ENCODE data around the gene CEP164.
A peak's percentile ranks its signal among the peaks of the same experiment; 100 is the strongest.

CEP164 gene

DNA sequence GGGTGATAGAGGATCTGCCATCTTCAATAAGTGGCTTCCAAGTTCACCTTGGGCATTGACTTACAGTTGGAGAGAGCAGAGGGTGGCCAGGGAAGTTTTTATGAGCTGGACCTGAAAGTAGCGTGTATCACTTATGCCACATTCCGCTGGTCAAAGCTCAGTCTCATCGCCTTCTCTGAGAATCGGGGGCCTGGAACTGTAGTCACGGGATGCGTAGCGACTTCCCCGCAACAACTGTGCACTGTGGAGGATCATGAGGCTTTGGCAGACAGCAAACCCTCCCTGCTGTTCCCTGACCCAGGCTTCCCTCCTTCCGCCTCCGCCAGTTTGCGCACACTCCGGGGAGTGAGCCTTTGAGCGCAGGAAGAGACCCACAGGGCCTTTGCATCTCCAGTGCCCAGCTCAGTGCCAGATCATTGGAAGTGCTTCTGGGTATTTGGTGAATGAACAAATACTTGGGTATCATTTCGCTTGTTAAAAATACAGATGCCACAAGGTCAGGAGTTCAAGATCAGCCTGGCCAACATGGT, 95.5 kb downstream of the CEP164 start:
- no peak for DNase-seq (ENCODE audit: low spot score)

GRCh38 chr11:117424781-117425180, 97.1 kb downstream of the CEP164 start:
- no peak for DNase-seq (ENCODE audit: low spot score)

DNA sequence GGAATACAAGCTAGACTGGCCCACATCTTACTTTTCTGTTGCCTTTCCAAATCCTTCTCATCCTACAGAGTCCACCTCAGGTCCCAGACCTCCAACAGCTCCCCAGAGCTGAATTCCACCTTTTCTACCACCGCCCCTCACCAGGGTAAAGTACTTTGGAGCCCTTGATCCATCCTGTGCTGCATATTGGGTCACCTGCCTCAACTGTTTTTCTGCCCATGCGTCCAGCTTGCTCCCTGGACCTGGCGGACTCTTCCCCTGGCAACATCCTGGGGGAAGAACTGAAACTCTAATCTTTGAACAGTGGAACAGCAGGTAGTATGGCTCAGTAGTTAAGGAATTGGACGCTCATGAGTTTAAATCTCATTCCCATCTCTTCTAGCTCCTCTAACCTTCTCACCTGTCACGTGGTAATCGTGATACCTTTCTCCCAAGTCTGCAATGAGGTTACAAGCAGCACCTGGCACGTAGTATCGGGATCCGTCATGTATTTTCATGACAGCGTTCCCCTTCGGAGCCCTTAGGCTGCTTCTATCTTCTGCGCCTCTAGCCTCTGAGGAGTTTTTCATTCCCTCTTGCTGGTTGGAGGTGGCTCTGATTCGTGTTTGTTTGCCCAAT, 98.1 kb downstream of the CEP164 start:
- no peak for DNase-seq (ENCODE audit: low spot score)

GRCh38 chr11:117426297-117426685, 98.6 kb downstream of the CEP164 start:
- DNase-seq (ENCODE audit: low spot score): peak; percentile 38

- no peak for DNase-seq (ENCODE audit: low spot score)
Observed at GRCh38 chr11:117426941-117427340, 99.3 kb downstream of the CEP164 start.

DNA sequence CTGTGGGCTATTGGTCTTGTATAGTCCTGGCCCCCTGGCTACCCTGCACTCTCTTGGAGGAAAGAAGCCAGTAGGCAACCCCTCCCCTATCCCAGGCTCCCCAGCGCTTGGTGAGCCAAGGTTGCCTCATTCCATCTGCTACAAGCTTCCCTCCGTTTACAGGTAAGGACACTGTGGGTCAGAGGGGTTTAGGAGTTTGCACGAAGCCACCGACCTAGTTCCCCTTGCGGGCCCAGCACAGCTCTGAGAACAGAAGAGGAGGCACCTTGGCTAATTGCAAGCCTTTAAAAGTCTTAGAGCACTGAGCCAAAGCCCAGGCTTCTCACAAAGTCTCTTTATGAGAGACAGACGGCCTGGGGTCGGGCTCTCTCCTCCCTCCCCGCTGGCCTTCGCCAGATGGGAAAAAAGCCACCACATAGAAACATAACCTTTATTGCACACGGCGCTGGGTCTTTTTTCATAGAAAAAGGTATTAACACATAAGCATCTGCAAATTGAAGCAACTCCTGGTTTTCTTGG, 99.8 kb downstream of the CEP164 start:
- no peak for DNase-seq (ENCODE audit: low spot score)

DNA sequence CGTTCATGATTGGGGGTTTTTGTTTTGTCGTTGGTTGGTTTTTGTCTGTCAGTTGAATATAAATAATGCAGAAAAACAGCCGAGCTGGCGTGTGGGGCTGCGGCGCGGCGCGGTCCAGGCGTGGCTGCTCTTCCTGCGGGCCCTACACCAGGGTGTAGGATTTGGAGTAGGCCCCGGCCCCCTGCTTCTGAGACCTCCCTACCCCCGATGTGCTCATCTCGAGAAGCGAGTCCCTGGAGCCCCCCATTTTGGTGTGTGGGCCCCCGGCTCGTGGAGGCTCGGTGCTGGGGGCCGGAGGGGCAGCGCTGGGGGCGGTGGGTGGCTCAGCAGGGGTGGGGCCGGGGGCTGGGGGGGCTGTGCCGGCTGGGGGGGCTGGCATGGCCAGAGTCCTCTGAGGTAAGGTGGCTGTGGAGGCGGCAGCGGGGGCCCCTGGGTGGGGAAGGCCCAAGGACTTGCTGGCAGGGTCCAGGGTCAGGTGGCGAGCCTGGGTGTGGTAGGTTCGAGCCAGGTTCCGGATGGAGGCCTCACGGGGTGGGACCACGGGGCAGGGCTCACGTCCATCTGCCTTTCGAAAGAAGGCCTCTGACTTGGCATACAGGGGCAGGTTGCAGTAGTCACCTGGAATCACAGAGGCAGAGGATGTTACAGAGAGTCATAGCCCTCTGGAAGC, 100.7 kb downstream of the CEP164 start:
- no peak for DNase-seq (ENCODE audit: low spot score)

GRCh38 chr11:117428856-117429229, 101.2 kb downstream of the CEP164 start:
- no peak for DNase-seq (ENCODE audit: low spot score)

GRCh38 chr11:117430293-117430955, 102.8 kb downstream of the CEP164 start:
- DNase-seq (ENCODE audit: low spot score): no peak

GRCh38 chr11:117431436-117431835, 103.8 kb downstream of the CEP164 start:
- DNase-seq (ENCODE audit: low spot score): no peak

- no peak for DNase-seq (ENCODE audit: low spot score)
Observed at GRCh38 chr11:117433717-117434116, 106.1 kb downstream of the CEP164 start.

DNA sequence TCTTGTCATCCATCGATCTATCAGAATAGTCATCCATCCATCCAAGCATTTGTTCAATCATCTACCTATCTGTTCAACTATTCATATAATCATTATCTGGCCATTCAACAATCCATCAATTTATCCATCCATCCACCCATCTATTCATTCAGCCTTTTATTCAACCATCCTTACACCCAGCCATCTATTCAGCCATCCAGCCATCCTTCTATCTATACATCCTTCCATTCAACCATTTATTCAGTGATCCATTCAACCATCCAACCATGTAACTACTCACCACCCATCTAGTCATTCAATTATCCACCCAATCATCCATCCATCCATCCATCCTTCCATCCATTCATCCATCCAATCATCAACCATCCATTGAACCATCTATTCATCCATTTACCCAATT, 106.8 kb downstream of the CEP164 start:
- DNase-seq (ENCODE audit: low spot score): no peak

GRCh38 chr11:117435326-117435725, 107.7 kb downstream of the CEP164 start:
- DNase-seq (ENCODE audit: low spot score): no peak

GRCh38 chr11:117437041-117437790, 109.6 kb downstream of the CEP164 start:
- no peak for DNase-seq (ENCODE audit: low spot score)

GRCh38 chr11:117437791-117438130, 110.1 kb downstream of the CEP164 start:
- DNase-seq (ENCODE audit: low spot score): no peak

GRCh38 chr11:117438371-117439000, 110.8 kb downstream of the CEP164 start:
- DNase-seq (ENCODE audit: low spot score): no peak

DNA sequence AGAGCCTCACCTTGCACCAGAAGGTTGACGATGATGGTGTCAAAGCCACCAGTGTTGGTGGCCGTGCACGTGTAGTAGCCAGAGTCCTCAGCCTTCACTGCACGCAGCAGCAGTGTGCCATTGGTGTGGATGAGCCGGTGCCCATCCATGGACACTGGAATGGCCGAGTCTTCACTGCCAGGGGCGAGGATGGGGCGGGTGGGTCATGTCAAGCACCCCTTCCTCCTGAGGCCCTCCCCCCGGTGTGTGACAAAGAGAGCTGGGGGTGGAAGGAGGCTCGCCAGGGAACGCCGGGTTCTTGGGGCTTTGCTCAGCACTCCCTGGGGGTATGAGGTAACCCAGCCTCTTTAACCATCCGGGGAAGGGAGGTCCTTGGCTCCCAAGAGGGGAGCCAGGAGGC, 111.6 kb downstream of the CEP164 start:
- no peak for DNase-seq (ENCODE audit: low spot score)

- DNase-seq (ENCODE audit: low spot score): no peak
Observed at GRCh38 chr11:117440258-117440657, 112.6 kb downstream of the CEP164 start.

GRCh38 chr11:117441146-117441975, 113.7 kb downstream of the CEP164 start:
- DNase-seq (ENCODE audit: low spot score): no peak

DNA sequence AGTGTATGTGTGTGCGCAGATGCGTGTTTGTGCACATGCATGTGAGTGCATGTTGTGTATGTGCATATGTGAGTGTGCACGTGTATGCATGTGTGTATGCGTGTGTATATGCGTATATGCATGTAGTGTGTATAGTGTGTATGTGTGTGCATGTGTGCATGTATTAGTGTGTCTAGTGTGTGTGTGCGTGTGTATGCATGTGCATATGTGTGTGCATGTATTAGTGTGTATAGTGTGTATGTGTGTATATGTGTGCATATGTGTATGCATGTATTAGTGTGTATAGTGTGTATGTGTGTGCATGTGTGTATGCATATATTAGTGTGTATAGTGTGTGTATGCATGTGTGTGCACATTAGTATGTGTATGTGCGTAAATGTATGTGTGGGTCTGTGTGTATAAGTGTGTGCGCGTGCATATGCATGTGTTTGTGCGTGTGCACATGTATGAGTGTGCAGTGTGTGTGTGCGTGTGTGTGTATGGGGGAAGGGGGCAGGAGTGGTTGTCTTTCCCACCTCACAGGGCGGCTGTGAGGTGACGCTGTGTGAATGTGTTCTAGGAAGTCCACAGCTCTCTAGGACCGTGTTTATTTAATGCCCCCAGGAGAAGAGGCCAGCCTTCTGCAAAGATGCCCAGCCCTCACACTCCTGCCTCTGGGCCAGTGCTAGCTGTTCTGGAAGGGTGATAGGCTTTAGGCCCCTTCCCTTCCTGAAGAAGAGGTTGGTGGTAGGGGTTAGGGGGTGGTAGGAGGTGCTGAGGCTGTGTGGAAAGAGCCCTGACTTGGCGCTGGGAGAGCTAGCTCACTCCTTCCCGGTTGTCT, 114.6 kb downstream of the CEP164 start:
- no peak for DNase-seq (ENCODE audit: low spot score)

Data from kidney capillary endothelial cell (primary cell).